Measurements from ENCODE around the gene F5. TPM values are rescaled to one million over a fixed set of nuclear protein-coding genes. Genes with fewer than 3 reads are reported as not detected.
A peak's percentile ranks its signal among the peaks of the same experiment; 100 is the strongest.

Gene F5
- total and polyA plus RNA-seq, 2 of the 13 experiments (the other 11 are each of a cell fraction or from before 2014, with no cell fraction given) = 38.3 to 64.0 TPM

- TF ChIP-seq CHCHD3 (CRISPR knock-in tag; IDR thresholded peaks at IDR 0.05) = no peak
- TF ChIP-seq ZNF333 (CRISPR knock-in tag; IDR thresholded peaks at IDR 0.05; ENCODE audit: borderline replicate concordance) = no peak
- no peak for TF ChIP-seq JARID2 (CRISPR knock-in tag; IDR thresholded peaks at IDR 0.05; ENCODE audit: insufficient replicate concordance)
- no peak for TF ChIP-seq FOXA1 (IDR thresholded peaks at IDR 0.05)
- peak; percentile 86 for TF ChIP-seq FOXA1 (CRISPR knock-in tag; IDR thresholded peaks at IDR 0.05)
- no peak for TF ChIP-seq CSRNP2 (CRISPR knock-in tag; conservative IDR thresholded peaks at IDR 0.05; ENCODE audit: low read depth)
- TF ChIP-seq ZNF619 (CRISPR knock-in tag; IDR thresholded peaks at IDR 0.05) = no peak
- peak; percentile 46; the same call in 1 of the 2 replicates for TF ChIP-seq ZNF800 (CRISPR knock-in tag; IDR thresholded peaks at IDR 0.05)
- no peak for TF ChIP-seq SNAPC5 (CRISPR knock-in tag; IDR thresholded peaks at IDR 0.05; ENCODE audit: borderline replicate concordance)
- TF ChIP-seq ZNF296 (CRISPR knock-in tag; conservative IDR thresholded peaks at IDR 0.05) = no peak
- 0 out of 2 replicates have a peak, but pooled peaks have one; percentile 64 for TF ChIP-seq ZMYM4 (CRISPR knock-in tag; IDR thresholded peaks at IDR 0.05)
- TF ChIP-seq NR2F1 (CRISPR knock-in tag; IDR thresholded peaks at IDR 0.05) = peak; percentile 18 to 20; a peak in 1 of 4 replicates
- no peak for TF ChIP-seq THAP9 (CRISPR knock-in tag; IDR thresholded peaks at IDR 0.05; ENCODE audit: borderline replicate concordance)
- no peak for TF ChIP-seq PHF5A (CRISPR knock-in tag; IDR thresholded peaks at IDR 0.05; ENCODE audit: low read depth, unreplicated experiment)
- TF ChIP-seq ARID5B (CRISPR knock-in tag; IDR thresholded peaks at IDR 0.05) = peak; percentile 79; the same call in 1 of the 2 replicates
- TF ChIP-seq JUND (CRISPR knock-in tag; IDR thresholded peaks at IDR 0.05) = no peak
- no peak for TF ChIP-seq HIVEP1 (CRISPR knock-in tag; IDR thresholded peaks at IDR 0.05)
These were observed 1.7 kb downstream of the F5 start (continued) for GRCh38 chr1:169584483-169585144.

Data from HepG2 (cell line).